ENCODE measurements around the gene PHKG1.
"Not testable (repeated sequence)": the region's sequence is repeated elsewhere in the genome, so short reads cannot be mapped to it uniquely, and the experiment has no call there.

DNA sequence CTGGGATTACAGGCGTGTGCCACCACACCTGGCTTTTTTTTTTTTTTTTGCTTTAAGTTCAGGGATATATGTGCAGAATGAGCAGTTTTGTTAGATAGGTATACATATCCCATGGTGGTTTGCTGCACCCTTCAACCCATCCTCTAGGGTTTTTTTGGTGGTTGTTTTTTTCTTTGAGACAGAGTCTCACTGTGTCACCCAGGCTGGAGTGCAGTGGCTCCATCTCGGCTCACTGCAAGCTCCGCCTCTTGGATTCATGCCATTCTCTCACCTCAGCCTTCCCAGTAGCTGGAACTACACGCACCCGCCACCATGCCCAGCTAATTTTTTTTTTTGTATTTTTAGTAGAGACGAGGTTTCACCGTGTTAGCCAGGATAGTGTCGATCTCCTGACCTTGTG is 44.0 kb downstream of the PHKG1 start:
- TF ChIP-seq, protein P1, sequence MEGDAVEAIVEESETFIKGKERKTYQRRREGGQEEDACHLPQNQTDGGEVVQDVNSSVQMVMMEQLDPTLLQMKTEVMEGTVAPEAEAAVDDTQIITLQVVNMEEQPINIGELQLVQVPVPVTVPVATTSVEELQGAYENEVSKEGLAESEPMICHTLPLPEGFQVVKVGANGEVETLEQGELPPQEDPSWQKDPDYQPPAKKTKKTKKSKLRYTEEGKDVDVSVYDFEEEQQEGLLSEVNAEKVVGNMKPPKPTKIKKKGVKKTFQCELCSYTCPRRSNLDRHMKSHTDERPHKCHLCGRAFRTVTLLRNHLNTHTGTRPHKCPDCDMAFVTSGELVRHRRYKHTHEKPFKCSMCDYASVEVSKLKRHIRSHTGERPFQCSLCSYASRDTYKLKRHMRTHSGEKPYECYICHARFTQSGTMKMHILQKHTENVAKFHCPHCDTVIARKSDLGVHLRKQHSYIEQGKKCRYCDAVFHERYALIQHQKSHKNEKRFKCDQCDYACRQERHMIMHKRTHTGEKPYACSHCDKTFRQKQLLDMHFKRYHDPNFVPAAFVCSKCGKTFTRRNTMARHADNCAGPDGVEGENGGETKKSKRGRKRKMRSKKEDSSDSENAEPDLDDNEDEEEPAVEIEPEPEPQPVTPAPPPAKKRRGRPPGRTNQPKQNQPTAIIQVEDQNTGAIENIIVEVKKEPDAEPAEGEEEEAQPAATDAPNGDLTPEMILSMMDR (IDR thresholded peaks at IDR 0.05) = not testable (repeated sequence)
- TF ChIP-seq POLR2A (IDR thresholded peaks at IDR 0.05) = not testable (repeated sequence)
